BJ (cell line): ENCODE data around the gene PRICKLE2. TPM values are rescaled to one million over a fixed set of nuclear protein-coding genes. Genes with fewer than 3 reads are reported as not detected.

Experiments
- CTCF ChIA-PET: fragments of 350-600 bp; formaldehyde crosslinking; extraction: SDS; loops from one replicate; lab custom pipeline; 2021; ENCODE audit warnings: antibody characterized with exemption, inconsistent platforms; lab: Yijun Ruan, JAX
- POLR2A ChIA-PET: fragments of 300-600 bp; sonication (Branson Sonifier 250); formaldehyde crosslinking; extraction: SDS; loops from one replicate; lab custom pipeline; 2021; ENCODE audit warnings: antibody characterized with exemption; lab: Charles Lee
- DNase-seq: peaks from one replicate; pipeline ENCODE4 v3.0.0-alpha.2; 2011; ENCODE audit warnings: low read depth
- H3K27me3 ChIP-seq: 2 replicates; pipeline ENCODE4 v1.6.0; 2011; ENCODE audit warnings: low read length; ENCODE audit not compliant: control insufficient read depth, insufficient read depth
- H3K36me3 ChIP-seq: 2 replicates; pipeline ENCODE4 v1.5.1; 2011; ENCODE audit warnings: low read length; ENCODE audit not compliant: control insufficient read depth, insufficient read depth
- H3K4me3 ChIP-seq: 2 replicates; pipeline ENCODE4 v1.5.1; 2011; ENCODE audit warnings: low read depth, mild to moderate bottlenecking, control low read depth, low read length
- polyA plus RNA-seq: library from polyadenylated mRNA; depleted of rRNA; stranded (reverse); fragments of >200 nt; gene quantifications from 2 replicates; pipeline ENCODE4 v1.2.3, GENCODE V29; 2011
- TF ChIP-seq, protein P1 (sequence below): IDR thresholded peaks from 2 replicates; pipeline ENCODE4 v1.5.1; 2011; ENCODE audit warnings: low read depth, mild to moderate bottlenecking, control low read depth, inconsistent platforms, low read length, moderate library complexity; ENCODE audit not compliant: insufficient read depth

Gene PRICKLE2
- polyA plus RNA-seq, 1 experiment, result 3.5 TPM

- ChIA-PET POLR2A (no interaction called here), CTCF (no interaction called here)
- Histone ChIP-seq H3K36me3 (no peaks in the 10 kb centered on the region), H3K27me3 (no peaks in the 10 kb centered on the region), H3K4me3 (no peak overlapping the region)
- TF ChIP-seq, protein P1, sequence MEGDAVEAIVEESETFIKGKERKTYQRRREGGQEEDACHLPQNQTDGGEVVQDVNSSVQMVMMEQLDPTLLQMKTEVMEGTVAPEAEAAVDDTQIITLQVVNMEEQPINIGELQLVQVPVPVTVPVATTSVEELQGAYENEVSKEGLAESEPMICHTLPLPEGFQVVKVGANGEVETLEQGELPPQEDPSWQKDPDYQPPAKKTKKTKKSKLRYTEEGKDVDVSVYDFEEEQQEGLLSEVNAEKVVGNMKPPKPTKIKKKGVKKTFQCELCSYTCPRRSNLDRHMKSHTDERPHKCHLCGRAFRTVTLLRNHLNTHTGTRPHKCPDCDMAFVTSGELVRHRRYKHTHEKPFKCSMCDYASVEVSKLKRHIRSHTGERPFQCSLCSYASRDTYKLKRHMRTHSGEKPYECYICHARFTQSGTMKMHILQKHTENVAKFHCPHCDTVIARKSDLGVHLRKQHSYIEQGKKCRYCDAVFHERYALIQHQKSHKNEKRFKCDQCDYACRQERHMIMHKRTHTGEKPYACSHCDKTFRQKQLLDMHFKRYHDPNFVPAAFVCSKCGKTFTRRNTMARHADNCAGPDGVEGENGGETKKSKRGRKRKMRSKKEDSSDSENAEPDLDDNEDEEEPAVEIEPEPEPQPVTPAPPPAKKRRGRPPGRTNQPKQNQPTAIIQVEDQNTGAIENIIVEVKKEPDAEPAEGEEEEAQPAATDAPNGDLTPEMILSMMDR, result no peak
- DNase-seq, result no peak
These were observed 91.3 kb downstream of the PRICKLE2 start for GRCh38 chr3:64133987-64134386.

DNA sequence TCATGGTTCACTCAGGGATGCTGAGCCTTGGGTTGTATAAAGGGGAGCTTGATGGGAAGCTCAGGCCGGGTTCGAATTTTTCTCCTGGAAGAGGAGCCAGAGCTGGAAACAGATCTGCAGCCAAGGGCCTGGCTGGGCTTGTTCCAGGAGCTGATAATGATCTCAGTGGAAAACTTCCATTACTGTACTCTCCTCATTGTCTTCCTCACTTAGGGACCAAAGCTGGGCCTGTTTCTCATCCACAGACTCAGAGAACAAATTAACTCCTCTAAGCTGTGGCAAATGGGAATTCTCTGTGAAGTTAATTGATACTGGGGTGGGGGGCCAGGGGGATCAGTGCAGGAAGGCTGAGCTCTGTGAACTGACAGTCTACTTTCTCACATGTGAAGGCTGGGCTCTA, 92.0 kb downstream of the PRICKLE2 start:
- CTCF ChIA-PET, result interaction anchor here (0.6 kb wide), 1 partner anchor 36 kb away, joined by 3 read pairs; no protein-coding TSS in a partner anchor
- H3K27me3 ChIP-seq, result no peaks in the 10 kb centered on the region
- DNase-seq, result no peak
- H3K4me3 ChIP-seq, result no peak overlapping the region
- POLR2A ChIA-PET, result no interaction called here
- TF ChIP-seq, protein P1, result no peak
- no peaks in the 10 kb centered on the region for H3K36me3 ChIP-seq

DNA sequence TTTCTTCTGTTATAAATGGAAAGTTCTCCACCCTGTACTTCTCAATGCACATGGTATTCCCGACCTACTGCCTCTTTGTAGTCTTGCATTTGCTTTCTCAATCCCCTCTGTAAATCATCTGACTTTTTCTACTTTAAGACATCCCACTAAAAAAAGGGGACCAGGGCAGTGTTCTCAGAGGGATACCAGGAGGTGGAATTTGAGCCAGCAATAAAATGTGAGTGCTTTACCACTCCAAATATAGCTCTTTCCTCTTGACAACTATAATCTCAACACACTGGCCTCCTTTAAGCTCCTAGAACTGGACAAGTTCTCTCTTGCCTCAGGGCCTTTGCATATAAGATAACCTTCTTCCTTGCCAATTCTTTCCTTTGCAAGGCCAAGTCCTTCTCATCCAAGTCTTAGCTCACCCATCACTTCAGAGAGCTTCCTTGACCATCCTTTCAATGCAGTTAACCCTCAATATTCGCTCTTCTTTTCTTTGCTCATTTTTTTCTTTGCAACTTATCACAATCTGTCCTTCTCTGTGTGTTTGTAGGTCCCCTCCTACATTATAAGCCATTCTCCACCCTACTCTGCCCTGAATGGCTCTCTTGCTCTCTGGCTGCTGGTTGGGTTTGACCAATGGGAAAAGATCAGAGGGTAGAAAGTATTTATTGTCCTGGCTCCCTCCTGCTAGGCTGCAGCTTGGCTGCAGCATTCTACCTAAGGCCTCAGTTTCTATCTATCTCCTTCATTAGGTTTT, 93.4 kb downstream of the PRICKLE2 start:
- no peak for DNase-seq
- TF ChIP-seq, protein P1, result no peak
- ChIA-PET POLR2A (interaction anchor here (0.5 kb wide), 1 partner anchor 19 kb away, joined by 4 read pairs; no protein-coding TSS in a partner anchor), CTCF (interaction anchor here (1.2 to 1.5 kb wide), 2 partner anchors 10 to 71 kb away, joined by 3 to 4 read pairs; no protein-coding TSS in a partner anchor)
- H3K4me3 ChIP-seq, result no peak overlapping the region
- H3K36me3 ChIP-seq, result no peaks in the 10 kb centered on the region
- no peaks in the 10 kb centered on the region for H3K27me3 ChIP-seq

GRCh38 chr3:64130436-64130835, 94.8 kb downstream of the PRICKLE2 start:
- POLR2A ChIA-PET, result no interaction called here
- Histone ChIP-seq H3K27me3 (no peaks in the 10 kb centered on the region), H3K36me3 (no peaks in the 10 kb centered on the region), H3K4me3 (no peak overlapping the region)
- no peak for DNase-seq
- TF ChIP-seq, protein P1, result no peak
- CTCF ChIA-PET, result interaction anchor here (1.2 to 1.8 kb wide), 4 partner anchors 10 to 23 kb away, joined by 3 to 5 read pairs (median 4); no protein-coding TSS in a partner anchor

- H3K4me3 ChIP-seq, result no peak overlapping the region
- CTCF ChIA-PET, result interaction anchor here (1.2 to 1.8 kb wide), 3 partner anchors 11 to 24 kb away, joined by 3 to 5 read pairs (median 3); no protein-coding TSS in a partner anchor
- TF ChIP-seq, protein P1, result no peak
These were observed 95.7 kb downstream of the PRICKLE2 start for GRCh38 chr3:64129581-64129980.

More at GRCh38 chr3:64129581-64129980, 95.7 kb downstream of the PRICKLE2 start:
- Histone ChIP-seq H3K36me3 (no peaks in the 10 kb centered on the region), H3K27me3 (no peaks in the 10 kb centered on the region)
- DNase-seq, result no peak
- POLR2A ChIA-PET, result no interaction called here
